ENCODE measurements around the gene STOML1.
A peak's percentile ranks its signal among the peaks of the same experiment; 100 is the strongest.

STOML1 gene

DNA sequence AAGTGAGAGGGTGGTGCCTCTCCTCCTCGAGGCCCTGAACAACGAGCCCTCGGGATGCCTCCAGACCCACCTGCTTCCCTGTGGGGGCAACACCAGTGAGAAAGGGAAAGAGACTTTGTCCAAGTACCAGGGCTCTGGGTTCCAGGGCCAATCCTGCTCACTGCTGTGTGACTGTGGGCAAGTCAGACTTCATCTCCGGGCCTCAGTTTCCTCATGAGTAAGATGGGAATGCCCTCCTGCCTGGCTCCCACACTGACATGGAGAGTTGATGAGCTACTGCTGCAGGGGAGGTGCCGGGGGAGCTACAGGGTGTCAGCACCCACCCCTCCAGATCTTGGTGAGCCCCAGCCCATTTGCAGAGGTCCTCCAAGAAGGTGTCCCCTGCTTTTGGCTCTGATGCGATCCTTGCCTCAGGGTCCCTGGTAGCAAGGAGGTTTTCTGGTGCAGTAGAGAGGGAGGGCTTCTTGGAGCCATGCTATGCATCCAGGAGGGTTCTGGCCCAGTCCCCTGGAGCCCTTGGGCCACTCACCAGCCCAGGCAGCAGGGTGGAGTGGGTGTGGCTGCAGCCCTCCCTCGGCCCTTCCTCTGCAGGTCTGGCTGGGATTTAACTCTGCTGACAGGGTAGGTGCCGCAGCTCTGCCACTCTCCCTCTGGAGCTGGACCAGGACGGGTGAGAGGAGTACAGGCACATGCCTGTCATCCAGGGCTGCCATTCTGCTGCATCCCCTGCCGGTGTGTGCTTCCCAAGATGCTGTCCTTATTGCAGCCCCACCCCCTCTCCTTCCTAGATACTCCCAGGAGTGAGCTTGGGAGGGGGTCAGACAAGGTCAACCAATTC is 39.0 kb downstream of the STOML1 start:
- Histone ChIP-seq H3K9me2 (replicated peaks; ENCODE audit: insufficient read depth, low read length) (no peaks in the 10 kb centered on the region), H3K9me3 (replicated peaks; ENCODE audit: insufficient read depth, low read length) (no peaks in the 10 kb centered on the region), H3K36me3 (replicated peaks; ENCODE audit: insufficient read depth, low read length) (no peaks in the 10 kb centered on the region), H3K4me3 (ENCODE audit: low read length) (no peak overlapping the region), H4K20me1 (ENCODE audit: insufficient read depth, low read length) (no peaks in the 10 kb centered on the region), H3K4me1 (ENCODE audit: low read length) (peaks cover 9% of the 10 kb centered on the region), H3F3A (ENCODE audit: insufficient read depth, low read length) (no peaks in the 10 kb centered on the region), H2AFZ (ENCODE audit: low read length) (no peak overlapping the region), H3K27me3 (replicated peaks; ENCODE audit: insufficient read depth, low read length) (no peaks in the 10 kb centered on the region), H3K9ac (ENCODE audit: low read length) (no peak overlapping the region), H3K4me2 (ENCODE audit: low read depth, low read length) (no peak overlapping the region), H3K27ac (ENCODE audit: low read length) (no peak overlapping the region), H3K79me2 (ENCODE audit: low read length) (no peaks in the 10 kb centered on the region)
- DNase-seq: no peak
- no peak for TF ChIP-seq EZH2 (optimal IDR thresholded peaks at IDR 0.05; ENCODE audit: low read depth, low read length)
- TF ChIP-seq, protein P1, sequence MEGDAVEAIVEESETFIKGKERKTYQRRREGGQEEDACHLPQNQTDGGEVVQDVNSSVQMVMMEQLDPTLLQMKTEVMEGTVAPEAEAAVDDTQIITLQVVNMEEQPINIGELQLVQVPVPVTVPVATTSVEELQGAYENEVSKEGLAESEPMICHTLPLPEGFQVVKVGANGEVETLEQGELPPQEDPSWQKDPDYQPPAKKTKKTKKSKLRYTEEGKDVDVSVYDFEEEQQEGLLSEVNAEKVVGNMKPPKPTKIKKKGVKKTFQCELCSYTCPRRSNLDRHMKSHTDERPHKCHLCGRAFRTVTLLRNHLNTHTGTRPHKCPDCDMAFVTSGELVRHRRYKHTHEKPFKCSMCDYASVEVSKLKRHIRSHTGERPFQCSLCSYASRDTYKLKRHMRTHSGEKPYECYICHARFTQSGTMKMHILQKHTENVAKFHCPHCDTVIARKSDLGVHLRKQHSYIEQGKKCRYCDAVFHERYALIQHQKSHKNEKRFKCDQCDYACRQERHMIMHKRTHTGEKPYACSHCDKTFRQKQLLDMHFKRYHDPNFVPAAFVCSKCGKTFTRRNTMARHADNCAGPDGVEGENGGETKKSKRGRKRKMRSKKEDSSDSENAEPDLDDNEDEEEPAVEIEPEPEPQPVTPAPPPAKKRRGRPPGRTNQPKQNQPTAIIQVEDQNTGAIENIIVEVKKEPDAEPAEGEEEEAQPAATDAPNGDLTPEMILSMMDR (IDR thresholded peaks at IDR 0.05; ENCODE audit: low read length): no peak
- no peak for TF ChIP-seq EZH2phosphoT487 (IDR thresholded peaks at IDR 0.05; ENCODE audit: low read length)

DNA sequence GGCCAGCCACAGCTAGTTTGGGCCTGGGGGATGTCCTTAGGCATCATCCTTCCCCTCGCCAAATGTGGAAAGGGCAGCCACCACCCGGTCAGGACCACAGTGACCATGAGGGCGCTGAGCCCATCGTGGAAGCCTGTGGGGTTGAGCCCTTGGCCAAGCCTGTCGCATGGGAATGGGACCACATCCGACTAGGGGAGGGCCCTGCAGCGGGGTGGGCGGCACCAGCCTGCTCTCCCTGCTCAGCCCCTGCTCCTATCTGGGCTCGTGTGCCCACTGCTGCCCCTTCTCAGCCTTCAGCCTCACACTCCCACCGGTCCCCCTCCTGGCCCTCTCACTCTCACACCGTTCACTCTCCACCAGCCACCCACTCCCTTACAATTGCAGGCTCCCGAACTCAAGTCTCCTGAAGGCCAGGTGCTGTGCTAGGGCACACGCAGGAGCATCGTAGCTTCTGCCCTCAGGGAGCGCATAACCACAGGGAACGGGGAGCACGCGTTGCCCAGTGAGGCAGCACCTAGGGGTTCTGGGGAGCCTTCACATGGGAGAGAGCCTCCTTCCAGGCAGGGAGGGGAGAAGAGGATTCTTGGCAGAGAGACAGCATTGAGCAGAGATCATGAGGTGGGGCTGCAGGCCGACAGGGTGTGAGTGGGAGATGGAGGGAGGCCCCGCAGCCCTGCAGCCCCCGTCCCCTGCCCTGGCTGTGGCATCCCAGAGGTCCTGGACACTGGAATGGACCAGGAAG is 39.8 kb downstream of the STOML1 start:
- no peak overlapping the region for H3K4me2 ChIP-seq (ENCODE audit: low read depth, low read length)
- H3K27ac ChIP-seq (ENCODE audit: low read length): no peak overlapping the region
- H3K9me2 ChIP-seq (replicated peaks; ENCODE audit: insufficient read depth, low read length): no peaks in the 10 kb centered on the region
- no peak overlapping the region for H3K4me3 ChIP-seq (ENCODE audit: low read length)
- no peaks in the 10 kb centered on the region for H3K79me2 ChIP-seq (ENCODE audit: low read length)
- H3K9me3 ChIP-seq (replicated peaks; ENCODE audit: insufficient read depth, low read length): no peaks in the 10 kb centered on the region
- no peak for DNase-seq
- H3K9ac ChIP-seq (ENCODE audit: low read length): no peak overlapping the region
- no peaks in the 10 kb centered on the region for H3F3A ChIP-seq (ENCODE audit: insufficient read depth, low read length)
- TF ChIP-seq EZH2phosphoT487 (IDR thresholded peaks at IDR 0.05; ENCODE audit: low read length) (no peak), EZH2 (optimal IDR thresholded peaks at IDR 0.05; ENCODE audit: low read depth, low read length) (no peak)
- TF ChIP-seq, protein P1 (IDR thresholded peaks at IDR 0.05; ENCODE audit: low read length): no peak
- no peak overlapping the region for H2AFZ ChIP-seq (ENCODE audit: low read length)
- no peaks in the 10 kb centered on the region for H3K27me3 ChIP-seq (replicated peaks; ENCODE audit: insufficient read depth, low read length)
- peaks cover 9% of the 10 kb centered on the region for H3K4me1 ChIP-seq (ENCODE audit: low read length)
- no peaks in the 10 kb centered on the region for H4K20me1 ChIP-seq (ENCODE audit: insufficient read depth, low read length)
- H3K36me3 ChIP-seq (replicated peaks; ENCODE audit: insufficient read depth, low read length): no peaks in the 10 kb centered on the region

DNA sequence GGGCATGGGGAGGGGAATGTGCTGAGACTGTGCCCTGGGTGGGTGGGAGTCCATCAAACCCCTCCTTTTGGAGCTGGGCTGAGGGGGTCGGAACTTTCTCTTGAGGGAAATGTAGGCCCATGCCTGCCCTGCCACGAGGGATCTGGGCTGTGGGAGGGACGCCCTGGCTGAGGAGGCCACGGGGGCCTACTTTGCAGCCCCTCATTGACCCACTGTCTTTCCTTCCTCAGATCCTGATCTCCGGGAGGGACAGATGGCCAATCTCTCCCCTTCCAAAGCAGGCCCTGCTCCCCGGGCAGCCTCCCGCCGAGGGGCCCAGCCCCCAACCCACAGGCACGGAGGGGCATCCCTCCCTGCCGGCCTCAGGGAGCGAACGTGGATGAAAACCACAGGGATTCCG is 40.5 kb downstream of the STOML1 start:
- no peaks in the 10 kb centered on the region for H3K27me3 ChIP-seq (replicated peaks; ENCODE audit: insufficient read depth, low read length)
- no peaks in the 10 kb centered on the region for H3K79me2 ChIP-seq (ENCODE audit: low read length)
- H3K9ac ChIP-seq (ENCODE audit: low read length): no peak overlapping the region
- H3K27ac ChIP-seq (ENCODE audit: low read length): no peak overlapping the region
- peaks cover 9% of the 10 kb centered on the region for H3K4me1 ChIP-seq (ENCODE audit: low read length)
- H3K4me2 ChIP-seq (ENCODE audit: low read depth, low read length): peak overlapping the region; percentile 61; the same call in 1 of the 2 replicates
- DNase-seq: no peak
- no peaks in the 10 kb centered on the region for H4K20me1 ChIP-seq (ENCODE audit: insufficient read depth, low read length)
- 0 out of 2 replicates have a peak overlapping the region, but pooled peaks have one; percentile 12 for H2AFZ ChIP-seq (ENCODE audit: low read length)
- H3F3A ChIP-seq (ENCODE audit: insufficient read depth, low read length): no peaks in the 10 kb centered on the region
- no peak overlapping the region for H3K4me3 ChIP-seq (ENCODE audit: low read length)
- no peaks in the 10 kb centered on the region for H3K9me2 ChIP-seq (replicated peaks; ENCODE audit: insufficient read depth, low read length)
- no peaks in the 10 kb centered on the region for H3K9me3 ChIP-seq (replicated peaks; ENCODE audit: insufficient read depth, low read length)
- TF ChIP-seq, protein P1 (IDR thresholded peaks at IDR 0.05; ENCODE audit: low read length): no peak
- no peak for TF ChIP-seq EZH2 (optimal IDR thresholded peaks at IDR 0.05; ENCODE audit: low read depth, low read length)
- no peak for TF ChIP-seq EZH2phosphoT487 (IDR thresholded peaks at IDR 0.05; ENCODE audit: low read length)
- no peaks in the 10 kb centered on the region for H3K36me3 ChIP-seq (replicated peaks; ENCODE audit: insufficient read depth, low read length)

All from MM.1S (cell line).